Endothelial cell of umbilical vein (primary cell): Measurements from ENCODE around the gene SNORC. TPM values are rescaled to one million over a fixed set of nuclear protein-coding genes. Genes with fewer than 3 reads are reported as not detected.

Source experiments
- BruUV-seq: library from RNA; stranded (reverse); fragments of 400-500 nt; replicated peaks from 2 replicates; lab custom pipeline; 2021; lab: Mats Ljungman, UMichigan
- CTCF ChIA-PET: fragments of 300-600, 350-600 bp; sonication (Branson Sonifier 250); formaldehyde crosslinking; loops from one replicate; lab custom pipeline; 2021; ENCODE audit warnings: antibody characterized with exemption, inconsistent platforms; lab: Charles Lee
- POLR2A ChIA-PET: fragments of 300-600, 350-600 bp; sonication (Branson Sonifier 250); formaldehyde crosslinking; loops from one replicate; lab custom pipeline; 2021; ENCODE audit warnings: antibody characterized with exemption, inconsistent platforms; lab: Charles Lee
- DNase-seq: peaks from one replicate; pipeline ENCODE4 v3.0.0-alpha.2; 2011; ENCODE audit warnings: low read depth, low spot score
- FAIRE-seq: peaks from 2 replicates; lab custom pipeline; 2011; peaks lifted over from hg19 to GRCh38; lab: Jason Lieb, UNC
- H2AFZ ChIP-seq: 2 replicates; pipeline ENCODE4 v1.6.0; 2012; ENCODE audit warnings: low read depth, low read length, control low read depth, inconsistent platforms
- H3K27ac ChIP-seq: 2 replicates; pipeline ENCODE4 v1.5.1; 2011; ENCODE audit warnings: low read depth, mild to moderate bottlenecking, control low read depth, low read length, moderate library complexity; ENCODE audit not compliant: insufficient read depth
- H3K27me3 ChIP-seq, 2 experiments: 2 replicates each; pipeline versions ENCODE4 v1.6.0 to v1.6.1; 2011; ENCODE audit warnings: low read length in 2 of 2, mixed read lengths in 1 of 2; ENCODE audit not compliant: control insufficient read depth in 2 of 2, insufficient read depth in 2 of 2
- H3K36me3 ChIP-seq, 2 experiments: 2 replicates in 1 of 2; 3 replicates in 1 of 2; pipeline ENCODE4 v1.5.1; 2011; ENCODE audit warnings: low read length in 2 of 2, mild to moderate bottlenecking in 1 of 2, moderate library complexity in 1 of 2; ENCODE audit not compliant: control insufficient read depth in 2 of 2, insufficient read depth in 2 of 2; ENCODE audit errors: extremely low read depth in 1 of 2
- H3K4me1 ChIP-seq: 3 replicates; pipeline ENCODE4 v1.5.1; 2011; ENCODE audit warnings: mild to moderate bottlenecking, low read length; ENCODE audit not compliant: control insufficient read depth, insufficient read depth; ENCODE audit errors: extremely low read depth
- H3K4me2 ChIP-seq: 2 replicates; pipeline ENCODE4 v1.6.1; 2011; ENCODE audit warnings: low read length, control low read depth, mixed read lengths; ENCODE audit not compliant: insufficient read depth
- H3K4me3 ChIP-seq, 3 experiments: fragments of 200-600 bp in 1 of 3; sonication (generic), shearing (Covaris generic) in 1 of 3; replicated peaks in 1 of 3; 2 replicates each; pipeline ENCODE4 v1.5.1; 2011 to 2016; ENCODE audit warnings: control low read depth in 3 of 3, low read length in 3 of 3, mild to moderate bottlenecking in 2 of 3, inconsistent platforms in 1 of 3, low read depth in 1 of 3, moderate library complexity in 1 of 3; ENCODE audit not compliant: insufficient read depth in 1 of 3
- H3K79me2 ChIP-seq: 2 replicates; pipeline ENCODE4 v1.6.0; 2012; ENCODE audit warnings: low read length, inconsistent platforms; ENCODE audit not compliant: control insufficient read depth, insufficient read depth
- H3K9ac ChIP-seq: replicated peaks from 2 replicates; pipeline ENCODE3; 2011; ENCODE audit warnings: low read length, control low read depth; ENCODE audit not compliant: insufficient read depth; ENCODE audit errors: extremely low read depth
- H3K9me1 ChIP-seq: replicated peaks from 3 replicates; pipeline ENCODE4 v1.6.0; 2011; ENCODE audit warnings: mild to moderate bottlenecking, low read length; ENCODE audit not compliant: control insufficient read depth, insufficient read depth; ENCODE audit errors: extremely low read depth
- H3K9me3 ChIP-seq: replicated peaks from 2 replicates; pipeline ENCODE4 v1.5.1; 2012; ENCODE audit warnings: low read length, inconsistent platforms; ENCODE audit not compliant: control insufficient read depth, insufficient read depth
- H4K20me1 ChIP-seq: replicated peaks from 2 replicates; pipeline ENCODE3; 2011; ENCODE audit warnings: mild to moderate bottlenecking, low read length; ENCODE audit not compliant: control insufficient read depth, insufficient read depth; ENCODE audit errors: extremely low read depth
- CTCF ChIP-seq, 2 donors: IDR thresholded peaks; 1 replicate in 1 of 2; 2 replicates in 1 of 2; pipeline ENCODE4 v1.5.1; 2011; ENCODE audit warnings: low read length in 2 of 2, mild to moderate bottlenecking in 2 of 2, moderate library complexity in 2 of 2, control low read depth in 1 of 2, inconsistent platforms in 1 of 2, low read depth in 1 of 2; ENCODE audit not compliant: insufficient read depth in 1 of 2; ENCODE audit errors: extremely low read depth in 1 of 2
- EZH2 ChIP-seq: IDR thresholded peaks from 2 replicates; pipeline ENCODE4 v1.6.1; 2012; ENCODE audit warnings: borderline replicate concordance, low read depth, mild to moderate bottlenecking, moderate library complexity, low read length, inconsistent platforms; ENCODE audit not compliant: severe bottlenecking
- FOS ChIP-seq: IDR thresholded peaks from 2 replicates; pipeline ENCODE4 v1.6.1; 2011; ENCODE audit warnings: mild to moderate bottlenecking, low read length, moderate library complexity, borderline replicate concordance; ENCODE audit not compliant: insufficient read depth
- GATA2 ChIP-seq: IDR thresholded peaks from 2 replicates; pipeline ENCODE4 v1.7.0; 2011; ENCODE audit warnings: low read depth, mild to moderate bottlenecking, moderate library complexity, mixed read lengths, low read length; ENCODE audit not compliant: insufficient read length, insufficient read depth
- JUN ChIP-seq: IDR thresholded peaks from 2 replicates; pipeline ENCODE4 v1.6.1; 2011; ENCODE audit warnings: borderline replicate concordance, low read depth; ENCODE audit not compliant: insufficient read length, insufficient read depth
- MYC ChIP-seq: IDR thresholded peaks from one replicate; pipeline ENCODE4 v1.6.1; 2011; ENCODE audit warnings: mild to moderate bottlenecking, low read depth, low read length
- POLR2A ChIP-seq: IDR thresholded peaks from 2 replicates; pipeline ENCODE4 v1.6.1; 2012; ENCODE audit warnings: low read depth, mild to moderate bottlenecking, control low read depth, low read length
- POLR2AphosphoS5 ChIP-seq: IDR thresholded peaks from 2 replicates; pipeline ENCODE4 v1.6.1; 2012; ENCODE audit warnings: low read depth, mild to moderate bottlenecking, control low read depth, low read length, moderate library complexity; ENCODE audit not compliant: insufficient read depth
- dilution Hi-C: fragments of 300-500 bp; cut with MboI; formaldehyde crosslinking; loops from one replicate; pipeline ENCODE4 v1.15.0; 2019; ENCODE audit warnings: low sequenced_read_pairs; ENCODE audit not compliant: extremely low pct_ligation_motif_present
- intact Hi-C: fragments of 100-400 bp; cut with micrococcal nuclease; formaldehyde crosslinking; loops from one replicate; pipeline ENCODE4 v1.10.0; 2022
- polyA plus RNA-seq, 4 experiments: library from polyadenylated mRNA; depleted of rRNA in 3 of 4; stranded (reverse) in 3 of 4; unstranded in 1 of 4; fragments of >200 nt; gene quantifications; 2 replicates each; pipeline versions ENCODE4 v1.2.1 to v1.2.3, GENCODE V29; 2011 to 2012; ENCODE audit warnings: missing spikeins in 1 of 4
- total RNA-seq: library from RNA; stranded (reverse); gene quantifications from 2 replicates; pipeline ENCODE4 v1.2.3, GENCODE V29; 2021
- TF ChIP-seq, protein P1 (sequence below): IDR thresholded peaks from 2 replicates; pipeline ENCODE4 v1.6.1; 2011; ENCODE audit not compliant: insufficient read depth, insufficient read length

The SNORC gene
- total and polyA plus RNA-seq, 2 donors (not counting 3 experiments of a cell fraction or from before 2014, with no cell fraction given): 1.4 to 4.0 TPM

GRCh38 chr2:232886632-232887031 lies 16.6 kb downstream of the SNORC start:
- FAIRE-seq (no peak), DNase-seq (no peak)
- Histone ChIP-seq H3K4me1 (no peaks in the 10 kb centered on the region), H3K27ac (no peak overlapping the region), H2AFZ (no peak overlapping the region), H3K79me2 (no peaks in the 10 kb centered on the region), H4K20me1 (no peaks in the 10 kb centered on the region), H3K9ac (no peak overlapping the region), H3K4me2 (no peak overlapping the region), H3K9me3 (no peaks in the 10 kb centered on the region), H3K36me3 (no peaks in the 10 kb centered on the region), H3K4me3 (no peak overlapping the region), H3K27me3 (no peaks in the 10 kb centered on the region), H3K9me1 (no peaks in the 10 kb centered on the region)
- CTCF ChIA-PET: interaction anchor here (1.0 to 1.7 kb wide), 4 partner anchors 12 to 168 kb away, joined by 3 to 9 read pairs (median 6); no protein-coding TSS in a partner anchor
- TF ChIP-seq EZH2 (no peak), MYC (no peak), POLR2A (no peak), GATA2 (no peak), CTCF (IDR thresholded peaks at IDR 0.05; ENCODE audit: extremely low read depth in 1 of 2, insufficient read depth in 1 of 2, low read depth in 1 of 2, low read length in 2 of 2) (no peak), FOS (no peak), POLR2AphosphoS5 (no peak), JUN (no peak)
- TF ChIP-seq, protein P1, sequence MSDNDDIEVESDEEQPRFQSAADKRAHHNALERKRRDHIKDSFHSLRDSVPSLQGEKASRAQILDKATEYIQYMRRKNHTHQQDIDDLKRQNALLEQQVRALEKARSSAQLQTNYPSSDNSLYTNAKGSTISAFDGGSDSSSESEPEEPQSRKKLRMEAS: no peak
- no TSS peak for BruUV-seq
- POLR2A ChIA-PET: no interaction called here
- dilution Hi-C loops (no loop called here), intact Hi-C loops (loop anchor here (10.0 kb wide), 1 partner anchor 168 kb away; no protein-coding TSS in a partner anchor)
